Right cardiac atrium (tissue), 5 donors: ENCODE data around the gene CPN2. TPM values are rescaled to one million over a fixed set of nuclear protein-coding genes. Genes with fewer than 3 reads are reported as not detected.

ENCODE experiments used
- ATAC-seq, 2 donors: fragments of 200-7000 bp; cut with Tn5 transposase; one replicate each; pipeline versions ENCODE4 v1.8.0 to v1.9.1; 2020; ENCODE audit warnings: moderate library complexity in 2 of 2, mild to moderate bottlenecking in 1 of 2
- DNase-seq, 3 donors: peaks; one replicate each; pipeline ENCODE4 v3.0.0-alpha.2; 2020
- H3K27ac ChIP-seq: one replicate; pipeline ENCODE4 v1.5.1; 2013; ENCODE audit warnings: mild to moderate bottlenecking, low read length, control low read depth, moderate library complexity
- H3K27me3 ChIP-seq: one replicate; pipeline ENCODE4 v1.6.1; 2013; ENCODE audit not compliant: control insufficient read depth, insufficient read depth
- H3K4me1 ChIP-seq: one replicate; pipeline ENCODE4 v1.6.1; 2013; ENCODE audit warnings: low read length; ENCODE audit not compliant: control insufficient read depth, insufficient read depth
- H3K4me3 ChIP-seq: one replicate; pipeline ENCODE4 v1.5.1; 2013; ENCODE audit warnings: low read length, control low read depth
- H3K9me3 ChIP-seq: one replicate; pipeline ENCODE4 v1.6.1; 2013; ENCODE audit warnings: low read length; ENCODE audit not compliant: control insufficient read depth
- WGBS: extraction: QIAGEN DNeasy Blood & Tissue Kit; methylation state at CpG from one replicate; pipeline ENCODE4 v1.1.7; 2013; 5-methylcytosine and 5-hydroxymethylcytosine counted together
- intact Hi-C, 4 donors: fragments of 100-400 bp; cut with DNase I; formaldehyde crosslinking; loops; one replicate each; pipeline versions ENCODE4 v1.11.0 to v1.14.0; 2022 to 2023
- polyA plus RNA-seq: library from polyadenylated mRNA; stranded (reverse); fragments of 200-250 nt; gene quantifications from one replicate; pipeline ENCODE4 v1.2.3, GENCODE V29; 2013
- total RNA-seq, 4 donors: library from RNA; stranded (reverse); fragmentation: NEBNext Ultra II Directional; extraction: Animal tissue kit (Norgen Biotek cat#: 25700); gene quantifications; one replicate each; pipeline ENCODE4 v1.2.1, GENCODE V29; 2021
- donor health status: healthy with polysubstance abuse.
- donor health status: DM: no; HTN: yes; CAD: no.
- donor health status: DM: no; HTN: no; CAD: no.
- donor health status: DM: no; HTN: yes; CAD: no; lungs with severe emphysema.
- donor health status: DM: yes; HTN: yes; CAD: no.

CPN2 gene
- total and polyA plus RNA-seq, 5 donors: 0.07 TPM; not detected in 4

GRCh38 chr3:194321693-194322640, 29.2 kb downstream of the CPN2 start:
- whole genome bisulfite sequencing: 74% methylated on average over 26 of the region's 26 CpGs
- peak in 1 of 3 donors; percentile 62 for DNase-seq
- H3K4me3 ChIP-seq: no peak overlapping the region
- peaks cover 3% of the 10 kb centered on the region for H3K4me1 ChIP-seq
- H3K27me3 ChIP-seq: no peaks in the 10 kb centered on the region
- H3K27ac ChIP-seq: no peak overlapping the region
- H3K9me3 ChIP-seq: no peaks in the 10 kb centered on the region
- intact Hi-C loops: no loop called here
- no peak for ATAC-seq

- Histone ChIP-seq H3K27me3 (no peaks in the 10 kb centered on the region), H3K4me3 (no peak overlapping the region), H3K4me1 (peaks cover 3% of the 10 kb centered on the region), H3K9me3 (no peaks in the 10 kb centered on the region), H3K27ac (no peak overlapping the region)
- WGBS: 84% methylated on average over 10 of the region's 10 CpGs
- intact Hi-C loops: no loop called here
- DNase-seq (no peak), ATAC-seq (no peak)
Measured at GRCh38 chr3:194320744-194321243, 30.3 kb downstream of the CPN2 start.

GRCh38 chr3:194320100-194320499, 31.0 kb downstream of the CPN2 start:
- intact Hi-C loops: no loop called here
- H3K9me3 ChIP-seq: no peaks in the 10 kb centered on the region
- ATAC-seq (no peak), DNase-seq (no peak)
- peaks cover 3% of the 10 kb centered on the region for H3K4me1 ChIP-seq
- H3K4me3 ChIP-seq: no peak overlapping the region
- no peaks in the 10 kb centered on the region for H3K27me3 ChIP-seq
- no peak overlapping the region for H3K27ac ChIP-seq
- WGBS: 73% methylated on average over 5 of the region's 5 CpGs

GRCh38 chr3:194318511-194319161, 32.5 kb downstream of the CPN2 start:
- Histone ChIP-seq H3K9me3 (no peaks in the 10 kb centered on the region), H3K4me1 (peaks cover 2% of the 10 kb centered on the region), H3K27me3 (no peaks in the 10 kb centered on the region), H3K4me3 (no peak overlapping the region), H3K27ac (no peak overlapping the region)
- ATAC-seq (no peak), DNase-seq (peak in 1 of 3 donors; percentile 4)
- over 99% methylated on average over 3 of the region's 3 CpGs for WGBS
- intact Hi-C loops: loop anchor here in 3 of 4 donors (5.0 to 10.0 kb wide), 6 partner anchors 176 to 536 kb away; partner anchors contain the start of gene HES1 (in 2 of the 3)

GRCh38 chr3:194316918-194317317, 34.2 kb downstream of the CPN2 start:
- no peaks in the 10 kb centered on the region for H3K27me3 ChIP-seq
- WGBS: 91% methylated on average over 6 of the region's 6 CpGs

GRCh38 chr3:194315965-194316361, 35.2 kb downstream of the CPN2 start:
- H3K27me3 ChIP-seq: no peaks in the 10 kb centered on the region
- WGBS: 28% methylated on average over 17 of the region's 17 CpGs
- H3K4me3 ChIP-seq: no peak overlapping the region
- DNase-seq: peak; percentile 38 to 67 (median 62)
- H3K27ac ChIP-seq: no peak overlapping the region
- no peaks in the 10 kb centered on the region for H3K9me3 ChIP-seq
- intact Hi-C loops: loop anchor here (2.0 to 10.0 kb wide), 7 partner anchors 174 to 534 kb away; partner anchors contain the start of gene HES1 (in 2 of the 4)
- ATAC-seq: peak; percentile 30 to 43
- H3K4me1 ChIP-seq: peaks cover 2% of the 10 kb centered on the region

More at GRCh38 chr3:194316918-194317317, 34.2 kb downstream of the CPN2 start:
- peak in 1 of 3 donors; percentile 43 for DNase-seq
- H3K9me3 ChIP-seq: no peaks in the 10 kb centered on the region
- H3K4me1 ChIP-seq: peaks cover 2% of the 10 kb centered on the region
- H3K4me3 ChIP-seq: no peak overlapping the region
- no peak for ATAC-seq
- H3K27ac ChIP-seq: no peak overlapping the region
- intact Hi-C loops: loop anchor here in 3 of 4 donors (5.0 to 10.0 kb wide), 6 partner anchors 175 to 535 kb away; partner anchors contain the start of gene HES1 (in 2 of the 3)

- Histone ChIP-seq H3K27me3 (no peaks in the 10 kb centered on the region), H3K27ac (no peak overlapping the region), H3K9me3 (no peaks in the 10 kb centered on the region), H3K4me1 (peaks cover 2% of the 10 kb centered on the region), H3K4me3 (peak overlapping the region; percentile 41)
- DNase-seq: peak; percentile 93 to 96 (median 95)
- intact Hi-C loops: loop anchor here (2.0 to 10.0 kb wide), 7 partner anchors 173 to 533 kb away; partner anchors contain the start of gene HES1 (in 2 of the 4)
- 2% methylated on average over 54 of the region's 54 CpGs for WGBS
- ATAC-seq: peak; percentile 91 to 95
Measured at GRCh38 chr3:194315088-194315964, 35.8 kb downstream of the CPN2 start.

- H3K9me3 ChIP-seq: no peaks in the 10 kb centered on the region
- WGBS: 75% methylated on average over 13 of the region's 13 CpGs
- intact Hi-C loops: loop anchor here (2.0 to 10.0 kb wide), 8 partner anchors 37 to 532 kb away; partner anchors contain the start of gene HES1 (in 2 of the 4)
- no peak overlapping the region for H3K4me3 ChIP-seq
- H3K27me3 ChIP-seq: no peaks in the 10 kb centered on the region
- peak in 1 of 3 donors; percentile 29 for DNase-seq
- no peak overlapping the region for H3K27ac ChIP-seq
- peaks cover 2% of the 10 kb centered on the region for H3K4me1 ChIP-seq
- no peak for ATAC-seq
Measured at GRCh38 chr3:194314388-194315068, 36.6 kb downstream of the CPN2 start.

GRCh38 chr3:194313560-194314387, 37.4 kb downstream of the CPN2 start:
- WGBS: 48% methylated on average over 15 of the region's 15 CpGs

More at GRCh38 chr3:194313560-194314387, 37.4 kb downstream of the CPN2 start:
- no peak overlapping the region for H3K4me3 ChIP-seq
- ATAC-seq: peak in 1 of 2 donors; percentile 11
- intact Hi-C loops: loop anchor here (2.0 to 10.0 kb wide), 6 partner anchors 36 to 531 kb away; partner anchors contain the start of gene HES1 (in 1 of the 4)
- H3K9me3 ChIP-seq: no peaks in the 10 kb centered on the region
- H3K4me1 ChIP-seq: peaks cover 2% of the 10 kb centered on the region
- no peak overlapping the region for H3K27ac ChIP-seq
- H3K27me3 ChIP-seq: no peaks in the 10 kb centered on the region
- DNase-seq: peak; percentile 84 to 92 (median 91)
